SK-N-SH (cell line): ENCODE results near the gene VIPR2.

Source experiments
- EP300 ChIP-seq, 2 experiments: IDR thresholded peaks; 2 replicates each; pipeline versions ENCODE4 v1.4.0 to v1.6.1; 2012; ENCODE audit warnings: borderline replicate concordance in 1 of 2, low read depth in 1 of 2, low read length in 1 of 2
- EZH2phosphoT487 ChIP-seq: fragments of 200-600 bp; sonication (generic); IDR thresholded peaks from 2 replicates; pipeline ENCODE4 v1.6.1; 2017; ENCODE audit warnings: low read depth, mixed run types, mild to moderate bottlenecking, antibody characterized with exemption, moderate library complexity, borderline replicate concordance
- GABPA ChIP-seq: IDR thresholded peaks from 2 replicates; pipeline ENCODE4 v1.4.0; 2012; ENCODE audit warnings: low read depth, mild to moderate bottlenecking
- MXI1 ChIP-seq: IDR thresholded peaks from 2 replicates; pipeline ENCODE4 v1.6.1; 2012; ENCODE audit warnings: mild to moderate bottlenecking, low read depth, low read length, improper control_type of control experiment
- POLR2AphosphoS5 ChIP-seq: IDR thresholded peaks from 2 replicates; pipeline ENCODE4 v1.6.1; 2012; ENCODE audit warnings: low read depth, low read length
- RAD21 ChIP-seq: IDR thresholded peaks from 2 replicates; pipeline ENCODE4 v1.6.1; 2012; ENCODE audit warnings: mild to moderate bottlenecking, low read length
- RCOR1 ChIP-seq: fragments of 150-350 bp; IDR thresholded peaks from 2 replicates; pipeline ENCODE4 v1.6.1; 2017; ENCODE audit warnings: antibody characterized with exemption, low read length
- TF ChIP-seq, protein P1 (sequence below): fragments of 200-600 bp; sonication (generic); IDR thresholded peaks from 2 replicates; pipeline ENCODE4 v1.6.1; 2017; ENCODE audit warnings: antibody characterized with exemption, mild to moderate bottlenecking, moderate library complexity
- TF ChIP-seq, protein P2 (sequence below): IDR thresholded peaks from 2 replicates; pipeline ENCODE4 v1.4.0; 2012; ENCODE audit warnings: low read depth, borderline replicate concordance

DNA sequence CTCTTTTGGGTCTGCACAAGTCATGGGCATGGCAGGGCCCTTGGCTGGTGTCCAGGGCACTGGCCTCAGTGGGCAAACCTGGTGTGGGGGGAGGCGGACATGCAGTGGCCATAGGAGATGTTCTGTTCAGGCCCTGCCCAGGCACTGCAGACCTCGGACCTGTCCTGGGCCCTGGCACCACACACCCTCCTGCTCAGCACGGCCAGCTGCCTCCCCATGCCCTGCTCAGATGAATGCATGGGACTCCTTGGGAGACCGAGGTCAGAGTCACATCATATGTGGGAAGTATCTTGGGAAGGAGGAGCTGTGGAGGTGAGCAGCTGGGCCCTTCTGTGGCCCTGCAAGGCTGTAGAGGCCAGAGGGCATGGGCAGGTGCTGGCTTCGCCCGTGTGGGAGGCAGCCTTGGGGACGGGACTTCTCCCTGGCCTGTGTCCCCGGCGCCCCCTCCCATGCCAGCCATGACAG lies 130.8 kb downstream of the VIPR2 start:
- TF ChIP-seq RAD21 = no peak
- TF ChIP-seq, protein P1, sequence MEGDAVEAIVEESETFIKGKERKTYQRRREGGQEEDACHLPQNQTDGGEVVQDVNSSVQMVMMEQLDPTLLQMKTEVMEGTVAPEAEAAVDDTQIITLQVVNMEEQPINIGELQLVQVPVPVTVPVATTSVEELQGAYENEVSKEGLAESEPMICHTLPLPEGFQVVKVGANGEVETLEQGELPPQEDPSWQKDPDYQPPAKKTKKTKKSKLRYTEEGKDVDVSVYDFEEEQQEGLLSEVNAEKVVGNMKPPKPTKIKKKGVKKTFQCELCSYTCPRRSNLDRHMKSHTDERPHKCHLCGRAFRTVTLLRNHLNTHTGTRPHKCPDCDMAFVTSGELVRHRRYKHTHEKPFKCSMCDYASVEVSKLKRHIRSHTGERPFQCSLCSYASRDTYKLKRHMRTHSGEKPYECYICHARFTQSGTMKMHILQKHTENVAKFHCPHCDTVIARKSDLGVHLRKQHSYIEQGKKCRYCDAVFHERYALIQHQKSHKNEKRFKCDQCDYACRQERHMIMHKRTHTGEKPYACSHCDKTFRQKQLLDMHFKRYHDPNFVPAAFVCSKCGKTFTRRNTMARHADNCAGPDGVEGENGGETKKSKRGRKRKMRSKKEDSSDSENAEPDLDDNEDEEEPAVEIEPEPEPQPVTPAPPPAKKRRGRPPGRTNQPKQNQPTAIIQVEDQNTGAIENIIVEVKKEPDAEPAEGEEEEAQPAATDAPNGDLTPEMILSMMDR = no peak
- TF ChIP-seq EZH2phosphoT487 = no peak
- TF ChIP-seq, protein P2, sequence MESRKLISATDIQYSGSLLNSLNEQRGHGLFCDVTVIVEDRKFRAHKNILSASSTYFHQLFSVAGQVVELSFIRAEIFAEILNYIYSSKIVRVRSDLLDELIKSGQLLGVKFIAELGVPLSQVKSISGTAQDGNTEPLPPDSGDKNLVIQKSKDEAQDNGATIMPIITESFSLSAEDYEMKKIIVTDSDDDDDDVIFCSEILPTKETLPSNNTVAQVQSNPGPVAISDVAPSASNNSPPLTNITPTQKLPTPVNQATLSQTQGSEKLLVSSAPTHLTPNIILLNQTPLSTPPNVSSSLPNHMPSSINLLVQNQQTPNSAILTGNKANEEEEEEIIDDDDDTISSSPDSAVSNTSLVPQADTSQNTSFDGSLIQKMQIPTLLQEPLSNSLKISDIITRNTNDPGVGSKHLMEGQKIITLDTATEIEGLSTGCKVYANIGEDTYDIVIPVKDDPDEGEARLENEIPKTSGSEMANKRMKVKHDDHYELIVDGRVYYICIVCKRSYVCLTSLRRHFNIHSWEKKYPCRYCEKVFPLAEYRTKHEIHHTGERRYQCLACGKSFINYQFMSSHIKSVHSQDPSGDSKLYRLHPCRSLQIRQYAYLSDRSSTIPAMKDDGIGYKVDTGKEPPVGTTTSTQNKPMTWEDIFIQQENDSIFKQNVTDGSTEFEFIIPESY = no peak
- TF ChIP-seq GABPA = no peak
- no peak for TF ChIP-seq MXI1
- TF ChIP-seq RCOR1 = no peak
- TF ChIP-seq EP300 (IDR thresholded peaks at IDR 0.05; ENCODE audit: borderline replicate concordance in 1 of 2, low read depth in 1 of 2, low read length in 1 of 2) = no peak
- no peak for TF ChIP-seq POLR2AphosphoS5
